ENCODE measurements around the gene CUL4A.

DNA sequence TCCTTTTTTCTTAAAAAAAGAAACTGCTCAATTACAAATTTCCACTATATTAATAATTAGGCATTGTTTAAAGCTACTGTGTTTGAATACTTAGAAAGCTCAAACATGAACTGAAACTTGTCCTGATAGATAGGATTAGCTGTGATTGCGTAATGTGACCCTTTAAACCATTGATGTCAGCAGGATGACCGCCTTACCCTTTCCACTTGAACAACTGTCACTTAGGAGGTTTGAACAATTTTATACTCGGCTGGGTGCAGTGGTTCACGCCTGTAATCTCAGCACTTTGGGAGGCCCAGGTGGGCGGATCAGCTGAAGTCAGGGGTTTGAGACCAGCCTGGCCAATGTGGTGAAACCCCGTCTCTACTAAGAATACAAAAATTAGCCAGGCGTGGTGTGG lies 90.5 kb downstream of the CUL4A start:
- TF ChIP-seq, protein P1, sequence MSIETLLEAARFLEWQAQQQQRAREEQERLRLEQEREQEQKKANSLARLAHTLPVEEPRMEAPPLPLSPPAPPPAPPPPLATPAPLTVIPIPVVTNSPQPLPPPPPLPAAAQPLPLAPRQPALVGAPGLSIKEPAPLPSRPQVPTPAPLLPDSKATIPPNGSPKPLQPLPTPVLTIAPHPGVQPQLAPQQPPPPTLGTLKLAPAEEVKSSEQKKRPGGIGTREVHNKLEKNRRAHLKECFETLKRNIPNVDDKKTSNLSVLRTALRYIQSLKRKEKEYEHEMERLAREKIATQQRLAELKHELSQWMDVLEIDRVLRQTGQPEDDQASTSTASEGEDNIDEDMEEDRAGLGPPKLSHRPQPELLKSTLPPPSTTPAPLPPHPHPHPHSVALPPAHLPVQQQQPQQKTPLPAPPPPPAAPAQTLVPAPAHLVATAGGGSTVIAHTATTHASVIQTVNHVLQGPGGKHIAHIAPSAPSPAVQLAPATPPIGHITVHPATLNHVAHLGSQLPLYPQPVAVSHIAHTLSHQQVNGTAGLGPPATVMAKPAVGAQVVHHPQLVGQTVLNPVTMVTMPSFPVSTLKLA (conservative IDR thresholded peaks at IDR 0.05) = no peak
- TF ChIP-seq BCOR (IDR thresholded peaks at IDR 0.05) = no peak
- TF ChIP-seq BCL6 (CRISPR knock-in tag; IDR thresholded peaks at IDR 0.05) = no peak
- TF ChIP-seq RNF2 (IDR thresholded peaks at IDR 0.05) = no peak
- TF ChIP-seq, protein P2, sequence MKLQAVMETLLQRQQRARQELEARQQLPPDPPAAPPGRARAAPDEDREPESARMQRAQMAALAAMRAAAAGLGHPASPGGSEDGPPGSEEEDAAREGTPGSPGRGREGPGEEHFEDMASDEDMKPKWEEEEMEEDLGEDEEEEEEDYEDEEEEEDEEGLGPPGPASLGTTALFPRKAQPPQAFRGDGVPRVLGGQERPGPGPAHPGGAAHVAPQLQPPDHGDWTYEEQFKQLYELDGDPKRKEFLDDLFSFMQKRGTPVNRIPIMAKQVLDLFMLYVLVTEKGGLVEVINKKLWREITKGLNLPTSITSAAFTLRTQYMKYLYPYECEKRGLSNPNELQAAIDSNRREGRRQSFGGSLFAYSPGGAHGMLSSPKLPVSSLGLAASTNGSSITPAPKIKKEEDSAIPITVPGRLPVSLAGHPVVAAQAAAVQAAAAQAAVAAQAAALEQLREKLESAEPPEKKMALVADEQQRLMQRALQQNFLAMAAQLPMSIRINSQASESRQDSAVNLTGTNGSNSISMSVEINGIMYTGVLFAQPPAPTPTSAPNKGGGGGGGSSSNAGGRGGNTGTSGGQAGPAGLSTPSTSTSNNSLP (IDR thresholded peaks at IDR 0.05; ENCODE audit: borderline replicate concordance, low read depth, low read length) = no peak
- no peak for TF ChIP-seq MYC (IDR thresholded peaks at IDR 0.05; ENCODE audit: low read depth, low read length)
- TF ChIP-seq MYC (CRISPR knock-in tag; IDR thresholded peaks at IDR 0.05; ENCODE audit: borderline replicate concordance, low read depth) = no peak
- TF ChIP-seq FOXM1 (IDR thresholded peaks at IDR 0.05; ENCODE audit: low read depth) = no peak
- TF ChIP-seq FOXM1 (CRISPR knock-in tag; IDR thresholded peaks at IDR 0.05; ENCODE audit: low read depth) = no peak

Measured in K562 (cell line).